Nephron progenitor cell (in vitro differentiated cells): ENCODE data around the gene PVR.
"Not testable (repeated sequence)": the region's sequence is repeated elsewhere in the genome, so short reads cannot be mapped to it uniquely, and the experiment has no call there.

Experiments used
- DNase-seq: peaks from one replicate; pipeline ENCODE4 v3.0.0; 2021
- H3K27ac Mint-ChIP-seq: 2 replicates; pipeline ENCODE4 v1.8.0; 2021; ENCODE audit warnings: mild to moderate bottlenecking, moderate library complexity, mixed read lengths
- H3K27me3 Mint-ChIP-seq: 2 replicates; pipeline ENCODE4 v1.8.0; 2021; ENCODE audit warnings: mild to moderate bottlenecking, low read depth, mixed read lengths; ENCODE audit not compliant: poor library complexity
- H3K36me3 Mint-ChIP-seq: 2 replicates; pipeline ENCODE4 v1.8.0; 2021; ENCODE audit warnings: low read depth, mixed read lengths
- H3K4me1 Mint-ChIP-seq: 2 replicates; pipeline ENCODE4 v1.8.0; 2021; ENCODE audit warnings: mixed read lengths
- H3K4me3 Mint-ChIP-seq: 2 replicates; pipeline ENCODE4 v1.8.0; 2021; ENCODE audit warnings: mild to moderate bottlenecking, moderate library complexity, mixed read lengths
- H3K9me3 Mint-ChIP-seq: 2 replicates; pipeline ENCODE4 v1.8.0; 2021; ENCODE audit warnings: mild to moderate bottlenecking, moderate library complexity, mixed read lengths
- TF ChIP-seq, protein P1 (sequence below): fragments of 200-600 bp; sonication (generic); IDR thresholded peaks from 2 replicates; pipeline ENCODE4 v1.5.0; 2021; ENCODE audit warnings: antibody characterized with exemption

PVR gene

DNA sequence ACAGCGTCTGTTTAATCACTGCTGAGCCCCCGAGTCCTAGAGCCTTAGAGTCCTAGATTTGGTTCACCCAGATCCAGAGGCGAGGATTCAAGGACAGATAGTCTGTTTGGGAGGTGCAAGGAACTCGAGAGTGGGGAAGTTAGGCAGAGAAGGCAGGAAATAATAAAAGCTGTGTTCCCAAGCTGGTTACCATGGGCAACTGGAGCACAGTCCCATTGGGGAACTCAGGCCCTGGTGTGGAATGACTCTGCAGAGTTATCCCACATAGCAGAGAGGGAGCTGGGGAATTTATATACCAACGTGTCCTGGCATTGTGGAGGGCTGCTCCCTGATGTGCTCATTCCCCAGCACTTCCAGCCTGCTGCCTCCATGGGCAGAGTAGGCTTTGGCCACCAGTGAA lies 20.6 kb upstream of the PVR start:
- Mint-ChIP-seq H3K9me3 (peaks cover 7% of the 10 kb centered on the region), H3K4me3 (no peak overlapping the region), H3K36me3 (no peaks in the 10 kb centered on the region), H3K27me3 (peaks cover 11% of the 10 kb centered on the region), H3K27ac (no peak overlapping the region), H3K4me1 (peaks cover 12% of the 10 kb centered on the region)
- no peak for DNase-seq
- TF ChIP-seq, protein P1, sequence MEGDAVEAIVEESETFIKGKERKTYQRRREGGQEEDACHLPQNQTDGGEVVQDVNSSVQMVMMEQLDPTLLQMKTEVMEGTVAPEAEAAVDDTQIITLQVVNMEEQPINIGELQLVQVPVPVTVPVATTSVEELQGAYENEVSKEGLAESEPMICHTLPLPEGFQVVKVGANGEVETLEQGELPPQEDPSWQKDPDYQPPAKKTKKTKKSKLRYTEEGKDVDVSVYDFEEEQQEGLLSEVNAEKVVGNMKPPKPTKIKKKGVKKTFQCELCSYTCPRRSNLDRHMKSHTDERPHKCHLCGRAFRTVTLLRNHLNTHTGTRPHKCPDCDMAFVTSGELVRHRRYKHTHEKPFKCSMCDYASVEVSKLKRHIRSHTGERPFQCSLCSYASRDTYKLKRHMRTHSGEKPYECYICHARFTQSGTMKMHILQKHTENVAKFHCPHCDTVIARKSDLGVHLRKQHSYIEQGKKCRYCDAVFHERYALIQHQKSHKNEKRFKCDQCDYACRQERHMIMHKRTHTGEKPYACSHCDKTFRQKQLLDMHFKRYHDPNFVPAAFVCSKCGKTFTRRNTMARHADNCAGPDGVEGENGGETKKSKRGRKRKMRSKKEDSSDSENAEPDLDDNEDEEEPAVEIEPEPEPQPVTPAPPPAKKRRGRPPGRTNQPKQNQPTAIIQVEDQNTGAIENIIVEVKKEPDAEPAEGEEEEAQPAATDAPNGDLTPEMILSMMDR = no peak

DNA sequence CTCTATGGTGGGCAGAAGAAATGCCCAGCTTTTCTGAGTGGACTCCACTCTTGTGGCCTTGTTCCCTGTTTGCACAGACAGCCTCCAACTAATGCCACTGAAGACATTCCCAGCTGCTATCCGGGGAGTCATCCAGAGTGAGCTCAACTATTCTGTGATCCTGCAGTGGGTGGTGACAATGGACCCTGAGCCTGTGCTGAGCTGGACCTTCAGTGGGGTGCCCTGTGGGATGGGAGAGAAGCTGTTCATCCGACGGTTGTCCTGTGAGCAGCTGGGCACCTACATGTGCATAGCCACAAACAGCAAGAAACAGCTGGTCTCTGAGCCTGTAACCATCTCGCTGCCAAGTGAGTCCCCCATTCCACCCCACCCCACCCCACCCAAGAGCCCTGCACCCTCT lies 20.1 kb upstream of the PVR start:
- peaks cover 12% of the 10 kb centered on the region for H3K4me1 Mint-ChIP-seq
- no peak overlapping the region for H3K27ac Mint-ChIP-seq
- TF ChIP-seq, protein P1 = no peak
- no peak overlapping the region for H3K4me3 Mint-ChIP-seq
- peaks cover 7% of the 10 kb centered on the region for H3K9me3 Mint-ChIP-seq
- DNase-seq = no peak
- H3K36me3 Mint-ChIP-seq = no peaks in the 10 kb centered on the region
- peaks cover 11% of the 10 kb centered on the region for H3K27me3 Mint-ChIP-seq

DNA sequence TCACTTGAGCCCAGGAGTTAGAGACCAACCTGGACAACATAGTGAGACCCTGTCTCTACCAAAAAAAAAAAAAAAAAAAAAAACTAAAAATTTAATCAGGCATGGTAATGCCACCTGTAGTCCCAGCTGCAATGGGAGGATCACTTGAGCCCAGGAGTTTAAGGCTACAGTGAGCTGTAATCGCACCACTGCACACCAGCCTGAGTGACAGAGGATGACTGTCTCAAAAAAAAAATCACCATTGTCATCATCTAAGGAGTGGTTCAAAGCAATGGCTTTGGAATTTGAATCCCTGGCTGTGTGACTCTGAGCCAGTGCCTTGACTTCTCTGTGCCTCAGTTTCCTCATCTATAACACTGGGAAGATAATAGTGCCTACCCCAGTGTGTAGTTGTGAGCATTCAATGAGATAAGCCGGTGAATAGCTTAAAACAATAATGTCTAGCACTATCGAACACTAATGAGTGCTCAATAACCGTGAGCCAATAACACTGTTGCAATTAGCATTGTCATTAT lies 18.8 kb upstream of the PVR start:
- H3K36me3 Mint-ChIP-seq = no peaks in the 10 kb centered on the region
- H3K9me3 Mint-ChIP-seq = peaks cover 7% of the 10 kb centered on the region
- TF ChIP-seq, protein P1 = no peak
- no peak overlapping the region for H3K27ac Mint-ChIP-seq
- peaks cover 12% of the 10 kb centered on the region for H3K4me1 Mint-ChIP-seq
- DNase-seq = no peak
- no peak overlapping the region for H3K4me3 Mint-ChIP-seq
- H3K27me3 Mint-ChIP-seq = peaks cover 11% of the 10 kb centered on the region

DNA sequence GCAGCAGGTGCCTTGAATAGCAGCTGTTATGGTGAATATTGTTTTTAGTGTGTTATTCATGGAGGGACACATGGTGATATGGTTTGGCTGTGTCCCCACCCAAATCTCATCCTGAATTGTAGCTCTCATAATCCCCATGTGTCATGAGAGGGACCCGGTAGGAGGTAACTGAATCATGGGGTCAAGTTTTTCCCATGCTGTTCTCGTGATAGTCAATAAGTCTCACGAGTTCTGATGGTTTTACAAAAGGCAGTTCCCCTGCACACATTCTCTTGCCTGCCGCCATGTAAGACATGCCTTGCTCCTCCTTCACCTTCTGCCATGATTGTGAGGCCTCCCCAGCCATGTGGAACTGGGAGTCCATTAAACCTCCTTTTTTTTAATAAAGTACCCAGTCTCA lies 18.1 kb upstream of the PVR start:
- not testable (repeated sequence) for H3K27ac Mint-ChIP-seq, DNase-seq, H3K4me3 Mint-ChIP-seq, H3K36me3 Mint-ChIP-seq, H3K9me3 Mint-ChIP-seq
- Mint-ChIP-seq H3K4me1 (peaks cover 12% of the 10 kb centered on the region), H3K27me3 (peaks cover 11% of the 10 kb centered on the region)

DNA sequence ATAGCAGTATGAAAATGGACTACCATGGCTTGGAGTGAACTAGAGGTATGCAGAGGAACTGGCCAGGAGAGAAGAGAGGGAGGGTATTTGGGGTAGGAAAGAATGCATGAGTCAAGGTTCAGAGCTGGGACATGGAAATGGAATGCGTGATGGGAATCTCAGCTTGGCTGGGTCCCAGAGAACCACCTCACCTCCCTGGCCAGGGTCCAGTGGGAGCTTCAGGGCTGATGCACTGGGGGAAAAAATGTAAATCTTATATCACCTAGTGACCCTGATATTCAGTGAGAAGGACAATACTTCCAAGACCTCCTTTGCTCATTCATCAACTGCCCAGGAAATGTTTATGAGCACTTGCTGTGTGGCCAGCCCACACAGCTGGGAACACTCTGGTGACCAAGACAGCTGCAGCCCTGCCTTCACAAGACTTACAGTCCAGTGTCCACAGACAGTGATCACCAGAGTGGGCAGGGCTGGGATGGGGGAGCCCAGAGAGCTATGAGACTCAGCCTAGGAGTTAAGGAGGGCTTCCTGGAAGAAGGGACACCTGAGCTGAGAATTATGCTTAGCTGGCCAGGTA lies 17.6 kb upstream of the PVR start:
- Mint-ChIP-seq H3K4me1 (peaks cover 12% of the 10 kb centered on the region), H3K27me3 (peaks cover 14% of the 10 kb centered on the region), H3K36me3 (no peaks in the 10 kb centered on the region), H3K4me3 (no peak overlapping the region), H3K27ac (no peak overlapping the region), H3K9me3 (peaks cover 7% of the 10 kb centered on the region)
- DNase-seq = no peak
- TF ChIP-seq, protein P1 = no peak

DNA sequence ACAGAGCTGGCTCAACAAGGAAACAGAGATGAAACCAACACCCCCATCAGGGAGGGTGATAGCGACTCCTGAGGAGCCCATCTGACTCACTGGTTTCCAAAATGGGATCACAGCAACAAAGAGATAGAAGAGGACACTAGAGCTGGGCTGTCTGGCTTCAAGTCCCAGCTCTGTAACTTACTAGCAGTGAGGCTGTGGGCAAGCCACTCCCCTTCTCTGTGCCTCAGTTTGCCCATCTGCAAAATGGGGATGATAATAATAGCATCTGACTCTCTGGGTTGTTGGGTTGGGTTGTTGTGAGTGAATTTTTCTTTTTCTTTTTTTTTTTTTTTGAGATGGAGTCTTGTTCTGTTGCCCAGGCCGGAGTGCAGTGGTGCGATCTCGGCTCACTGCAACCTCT lies 16.1 kb upstream of the PVR start:
- Mint-ChIP-seq H3K36me3 (no peaks in the 10 kb centered on the region), H3K4me3 (no peak overlapping the region), H3K4me1 (peaks cover 11% of the 10 kb centered on the region), H3K27ac (no peak overlapping the region), H3K27me3 (peaks cover 14% of the 10 kb centered on the region), H3K9me3 (peaks cover 7% of the 10 kb centered on the region)
- no peak for DNase-seq
- TF ChIP-seq, protein P1 = no peak
